ENCODE results near the gene TRPM2. TPM values are rescaled to one million over a fixed set of nuclear protein-coding genes. Genes with fewer than 3 reads are reported as not detected.
A peak's percentile ranks its signal among the peaks of the same experiment; 100 is the strongest.

TRPM2 gene
- total RNA-seq, 1 donor from 2014 or later = 2.7 TPM

- DNase-seq (ENCODE audit: missing footprints) (peak; percentile 43), ATAC-seq (no peak)
- intact Hi-C loops (cut with DNase I) = no loop called here
Observed at GRCh38 chr21:44432841-44433790, 79.7 kb downstream of the TRPM2 start.

- intact Hi-C loops (cut with DNase I) = no loop called here
- ATAC-seq (no peak), DNase-seq (ENCODE audit: missing footprints) (peak; percentile 45)
Observed at GRCh38 chr21:44433791-44434567, 80.6 kb downstream of the TRPM2 start.

GRCh38 chr21:44434568-44434925, 81.1 kb downstream of the TRPM2 start:
- intact Hi-C loops (cut with DNase I) = no loop called here
- DNase-seq (ENCODE audit: missing footprints) (no peak), ATAC-seq (no peak)

- intact Hi-C loops (cut with DNase I) = loop anchor here (5.0 kb wide), 1 partner anchor 98 kb away; the partner anchor contains the start of gene CFAP410
- ATAC-seq (no peak), DNase-seq (ENCODE audit: missing footprints) (peak; percentile 17)
Observed at GRCh38 chr21:44434936-44435635, 81.7 kb downstream of the TRPM2 start.

- ATAC-seq = no peak
- DNase-seq (ENCODE audit: missing footprints) = peak; percentile 47
- intact Hi-C loops (cut with DNase I) = loop anchor here (5.0 kb wide), 1 partner anchor 99 kb away; the partner anchor contains the start of gene CFAP410
Observed at GRCh38 chr21:44436111-44436611, 82.7 kb downstream of the TRPM2 start.

- intact Hi-C loops (cut with DNase I) = loop anchor here (5.0 kb wide), 1 partner anchor 100 kb away; the partner anchor contains the start of gene CFAP410
- DNase-seq (ENCODE audit: missing footprints) (peak; percentile 18), ATAC-seq (no peak)
Observed at GRCh38 chr21:44436958-44437357, 83.5 kb downstream of the TRPM2 start.

- intact Hi-C loops (cut with DNase I) = loop anchor here (5.0 kb wide), 1 partner anchor 100 kb away; the partner anchor contains the start of gene CFAP410
- peak; percentile 27 for DNase-seq (ENCODE audit: missing footprints)
- no peak for ATAC-seq
Observed at GRCh38 chr21:44437371-44437695, 83.9 kb downstream of the TRPM2 start.

- intact Hi-C loops (cut with DNase I) = loop anchor here (5.0 kb wide), 1 partner anchor 101 kb away; the partner anchor contains the start of gene CFAP410
- DNase-seq (ENCODE audit: missing footprints) (peak; percentile 48), ATAC-seq (no peak)
Observed at GRCh38 chr21:44437696-44438431, 84.4 kb downstream of the TRPM2 start.

- DNase-seq (ENCODE audit: missing footprints) (peak; percentile 81), ATAC-seq (peak; percentile 91)
- intact Hi-C loops (cut with DNase I) = loop anchor here (5.0 kb wide), 1 partner anchor 101 kb away; the partner anchor contains the start of gene CFAP410
Observed at GRCh38 chr21:44438531-44439210, 85.2 kb downstream of the TRPM2 start.

- intact Hi-C loops (cut with DNase I) = loop anchor here (5.0 kb wide), 1 partner anchor 102 kb away; the partner anchor contains the start of gene CFAP410
- DNase-seq (ENCODE audit: missing footprints) (peak; percentile 39), ATAC-seq (no peak)
Observed at GRCh38 chr21:44439211-44439600, 85.8 kb downstream of the TRPM2 start.

- intact Hi-C loops (cut with DNase I) = no loop called here
- no peak for DNase-seq (ENCODE audit: missing footprints)
Observed at GRCh38 chr21:44440241-44441040, 87.0 kb downstream of the TRPM2 start.

GRCh38 chr21:44441041-44441400, 87.6 kb downstream of the TRPM2 start:
- DNase-seq (ENCODE audit: missing footprints) (peak; percentile 28), ATAC-seq (no peak)
- intact Hi-C loops (cut with DNase I) = no loop called here

More at GRCh38 chr21:44440241-44441040, 87.0 kb downstream of the TRPM2 start:
- no peak for ATAC-seq

- DNase-seq (ENCODE audit: missing footprints) (peak; percentile 15), ATAC-seq (no peak)
- intact Hi-C loops (cut with DNase I) = no loop called here
Observed at GRCh38 chr21:44441581-44442265, 88.3 kb downstream of the TRPM2 start.

- DNase-seq (ENCODE audit: missing footprints) (peak; percentile 21), ATAC-seq (no peak)
- intact Hi-C loops (cut with DNase I) = no loop called here
Observed at GRCh38 chr21:44442266-44443125, 89.1 kb downstream of the TRPM2 start.

GRCh38 chr21:44443291-44443890, 90.0 kb downstream of the TRPM2 start:
- peak; percentile 14 for DNase-seq (ENCODE audit: missing footprints)
- intact Hi-C loops (cut with DNase I) = no loop called here
- ATAC-seq = no peak

Data from Right ventricle myocardium inferior (tissue), 1 donor.